T-helper 1 cell treated with Interleukin-12 subunit alpha and Interleukin-12 subunit beta and Interleukin-4 antibody, amounts not matched to agents 30 ng/mL and 1 ng/mL, for 36 hours (primary cell): ENCODE measurements around the gene LAMA3. TPM values are rescaled to one million over a fixed set of nuclear protein-coding genes. Genes with fewer than 3 reads are reported as not detected.

Source experiments
- intact Hi-C: fragments of 100-400 bp; cut with micrococcal nuclease; formaldehyde crosslinking; loops from one replicate; pipeline ENCODE4 v1.15.1; 2024
- total RNA-seq: library from RNA; stranded (reverse); gene quantifications from 2 replicates; pipeline ENCODE4 v1.2.3, GENCODE V29; 2022

The LAMA3 gene
- total RNA-seq, 1 donor from 2014 or later, result not detected

DNA sequence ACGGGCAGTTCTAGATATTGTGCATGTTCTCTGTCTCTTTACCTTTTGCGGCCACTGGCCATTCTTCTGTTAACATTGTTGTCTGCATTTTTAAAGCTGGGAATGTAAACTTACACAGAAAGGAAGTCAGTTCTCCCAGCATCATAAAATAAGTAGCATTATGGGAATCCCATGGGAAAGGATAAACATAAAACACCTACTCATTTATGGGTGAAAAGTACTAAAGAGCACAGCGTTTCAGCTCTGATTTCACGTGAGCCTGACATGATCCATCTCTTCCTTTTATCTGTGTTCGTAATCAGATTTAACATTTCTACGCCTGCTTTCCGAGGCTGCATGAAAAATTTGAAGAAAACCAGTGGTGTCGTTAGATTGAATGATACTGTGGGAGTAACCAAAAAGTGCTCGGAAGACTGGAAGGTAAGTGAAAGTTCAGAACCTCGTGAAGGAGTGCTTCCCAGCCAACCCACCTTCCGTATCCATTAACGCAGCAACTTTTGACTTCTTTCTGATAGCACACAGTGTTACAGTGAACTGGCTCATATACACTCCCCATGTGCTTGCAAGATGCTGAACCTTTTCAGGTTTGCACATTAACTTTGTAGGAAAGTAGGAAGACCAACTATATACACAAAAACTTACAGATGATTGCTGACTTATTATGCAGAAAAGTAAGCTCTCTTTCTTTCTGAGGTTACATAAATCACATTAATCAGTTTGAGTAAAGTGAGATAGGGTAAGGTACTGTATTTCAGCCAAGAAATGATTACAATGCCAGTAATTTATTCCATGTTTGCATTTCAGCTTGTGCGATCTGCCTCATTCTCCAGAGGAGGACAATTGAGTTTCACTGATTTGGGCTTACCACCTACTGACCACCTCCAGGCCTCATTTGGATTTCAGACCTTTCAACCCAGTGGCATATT is 238.8 kb downstream of the LAMA3 start:
- intact Hi-C loops, result no loop called here

DNA sequence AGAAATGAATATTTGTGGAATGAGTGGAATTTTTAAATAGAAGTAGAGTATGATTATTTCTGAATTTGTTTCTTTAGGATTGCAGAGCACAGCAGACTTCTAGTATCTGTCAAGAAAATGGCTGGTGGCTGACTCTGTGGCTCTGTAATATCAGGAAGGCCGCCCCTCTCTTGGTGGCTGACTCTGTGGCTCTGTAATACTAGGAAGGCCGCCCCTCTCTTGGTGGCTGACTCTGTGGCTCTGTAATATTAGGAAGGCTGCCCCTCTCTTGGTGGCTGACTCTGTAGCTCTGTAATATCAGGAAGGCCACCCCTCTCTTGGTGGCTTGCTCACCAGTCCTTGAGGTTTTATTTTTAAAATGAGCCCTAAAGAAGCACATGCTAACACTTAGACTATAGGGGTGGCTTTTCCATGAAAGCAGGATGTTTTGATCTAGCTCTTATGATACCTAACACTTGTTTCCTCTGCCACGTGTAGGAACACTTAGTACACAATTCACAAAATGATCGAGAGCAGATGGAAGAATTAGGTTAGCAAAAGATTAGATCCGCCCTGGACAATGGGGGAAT is 240.2 kb downstream of the LAMA3 start:
- intact Hi-C loops, result no loop called here

DNA sequence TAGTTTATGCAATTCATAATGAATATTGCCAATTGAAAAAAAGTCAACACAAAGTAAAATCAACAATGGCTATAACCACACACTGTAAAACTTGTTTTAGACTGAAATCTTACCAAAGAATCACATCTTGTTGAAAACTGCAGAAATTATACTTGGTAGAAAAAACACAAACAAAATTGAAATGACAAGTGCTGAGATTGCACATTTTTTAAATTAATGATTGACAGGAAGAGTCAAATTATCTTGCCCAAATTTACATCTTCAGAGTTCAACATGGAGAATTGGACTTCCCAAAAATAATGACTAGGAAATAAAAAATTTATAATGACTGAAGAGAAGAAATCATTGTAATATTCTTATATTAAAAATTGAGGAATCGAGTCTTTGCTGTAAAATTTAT is 240.7 kb downstream of the LAMA3 start:
- intact Hi-C loops, result no loop called here

DNA sequence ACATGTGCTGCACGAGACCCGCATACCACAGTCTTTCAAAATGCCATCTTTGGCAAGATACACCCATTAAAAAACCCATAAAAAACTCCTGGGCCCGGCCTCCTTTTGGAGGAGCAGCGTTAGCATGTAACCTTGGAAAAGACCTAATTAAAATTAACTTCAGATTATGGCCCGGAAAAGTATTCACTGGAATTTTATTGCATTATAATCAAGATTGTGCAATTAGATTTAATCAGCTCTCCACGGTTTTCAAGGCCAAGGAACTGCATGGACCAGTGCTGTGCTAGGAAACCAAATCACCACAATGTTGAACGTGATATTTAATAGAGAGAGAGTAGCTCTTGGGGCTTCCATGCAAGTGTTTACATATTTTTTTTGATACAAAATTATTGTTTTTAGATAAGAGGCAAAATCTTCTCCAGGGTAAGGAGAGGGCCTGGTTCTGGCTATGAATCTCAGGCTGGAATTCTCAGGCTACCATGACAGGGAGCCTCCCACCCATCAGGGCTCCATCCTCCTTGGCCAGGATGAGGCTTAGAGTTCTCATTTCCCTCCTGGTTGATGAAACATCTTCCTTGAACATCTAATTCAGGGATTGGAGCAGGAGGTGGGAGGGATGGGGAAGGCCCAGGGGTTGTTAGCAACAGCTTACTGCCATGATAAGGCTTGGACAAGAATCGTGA is 243.3 kb downstream of the LAMA3 start:
- intact Hi-C loops, result no loop called here

DNA sequence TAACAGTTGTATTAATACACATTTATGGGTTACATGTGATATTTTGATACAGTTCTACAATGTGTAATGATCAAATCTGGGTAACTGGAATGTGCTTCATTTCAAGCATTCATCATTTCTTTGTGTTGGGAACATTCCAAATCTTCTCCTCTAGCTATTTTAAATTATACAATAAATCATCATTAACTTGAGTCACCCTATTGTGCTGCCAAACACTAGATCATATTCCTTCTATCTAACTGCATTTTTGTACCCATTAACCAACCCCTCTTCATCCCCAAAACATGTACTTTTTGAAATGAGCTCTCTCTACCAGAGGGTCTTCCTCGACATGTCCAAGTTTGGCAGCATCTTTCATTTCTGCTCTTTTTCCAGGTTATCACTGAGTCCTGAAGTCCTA is 244.2 kb downstream of the LAMA3 start:
- intact Hi-C loops, result no loop called here

DNA sequence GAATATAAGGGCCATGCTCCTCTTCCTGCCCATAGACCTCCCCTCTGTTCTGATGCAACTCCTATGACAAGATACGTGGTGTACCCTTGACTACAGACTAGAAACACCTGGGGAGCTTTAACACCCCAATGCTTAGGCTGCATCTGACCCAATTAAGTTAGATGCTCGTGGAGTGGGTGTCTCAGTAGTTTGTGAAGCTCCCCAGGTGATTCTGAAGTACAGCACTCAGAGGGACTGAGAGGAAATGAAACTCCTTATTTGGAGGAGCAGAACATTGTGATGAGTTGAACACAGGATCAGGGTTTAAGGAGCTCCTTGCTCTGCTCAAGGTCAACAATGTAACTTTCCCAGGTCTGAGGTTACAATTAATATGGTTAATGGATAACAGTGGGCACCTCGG is 245.0 kb downstream of the LAMA3 start:
- intact Hi-C loops, result no loop called here

DNA sequence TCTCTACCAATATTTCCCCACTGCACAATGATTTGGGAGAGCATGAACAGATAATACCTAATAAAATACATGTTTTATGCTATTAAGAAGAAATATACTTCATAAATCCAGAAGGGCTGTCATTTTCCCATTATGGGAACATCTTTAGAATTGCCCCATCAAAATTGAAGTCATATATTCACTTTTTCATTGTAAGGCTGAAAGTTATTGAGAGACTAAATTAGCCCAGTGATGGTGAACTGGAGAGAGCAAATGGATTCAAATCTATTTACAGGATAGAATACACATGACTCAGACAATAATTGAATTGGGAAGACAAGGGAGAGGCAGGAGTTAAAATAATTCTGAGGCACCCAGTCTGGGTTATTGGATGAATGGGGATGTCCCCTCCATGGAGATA is 245.6 kb downstream of the LAMA3 start:
- intact Hi-C loops, result loop anchor here (5.0 kb wide), 1 partner anchor 142 kb away; no protein-coding TSS in a partner anchor

- intact Hi-C loops, result loop anchor here (5.0 kb wide), 1 partner anchor 141 kb away; no protein-coding TSS in a partner anchor
Measured at GRCh38 chr18:23935804-23936203, 246.6 kb downstream of the LAMA3 start.

- intact Hi-C loops, result loop anchor here (5.0 kb wide), 1 partner anchor 141 kb away; no protein-coding TSS in a partner anchor
Measured at GRCh38 chr18:23936381-23936958, 247.2 kb downstream of the LAMA3 start.

DNA sequence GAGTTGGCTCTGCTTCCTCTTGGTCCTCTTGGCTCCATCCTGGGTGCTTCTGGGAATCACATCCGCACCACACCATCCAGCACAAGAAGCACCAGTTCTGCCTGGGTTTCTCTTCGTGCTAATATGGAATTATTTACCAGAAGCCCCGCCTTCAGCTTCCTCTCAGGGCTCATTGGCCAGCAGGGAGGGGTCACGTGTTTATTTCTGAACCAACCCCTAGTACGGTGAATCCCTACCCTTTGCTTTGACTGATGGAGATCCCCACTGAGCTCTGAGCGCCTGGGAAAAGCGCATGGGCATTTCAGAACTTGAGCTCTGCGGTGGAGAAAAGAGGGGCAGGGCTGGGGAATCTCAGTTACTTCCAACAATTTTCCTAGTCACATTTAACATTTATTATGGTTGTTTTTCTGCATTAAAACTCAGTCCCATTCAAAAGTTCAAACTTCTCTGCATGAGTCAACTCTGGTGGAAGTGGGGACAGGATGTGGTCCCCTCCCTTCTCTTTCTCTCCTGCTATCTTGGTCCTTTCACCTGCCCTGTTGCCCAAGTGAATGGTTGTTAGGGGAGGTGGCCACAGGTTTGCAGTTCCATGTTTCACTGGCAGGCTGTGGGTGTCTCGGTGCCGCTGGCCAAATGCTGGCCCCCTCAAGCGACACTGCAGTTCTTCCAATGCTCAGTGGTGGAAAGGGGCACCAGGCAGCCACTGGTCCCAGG is 248.9 kb downstream of the LAMA3 start:
- intact Hi-C loops, result loop anchor here (2.0 to 5.0 kb wide), 3 partner anchors 17 to 139 kb away; no protein-coding TSS in a partner anchor

DNA sequence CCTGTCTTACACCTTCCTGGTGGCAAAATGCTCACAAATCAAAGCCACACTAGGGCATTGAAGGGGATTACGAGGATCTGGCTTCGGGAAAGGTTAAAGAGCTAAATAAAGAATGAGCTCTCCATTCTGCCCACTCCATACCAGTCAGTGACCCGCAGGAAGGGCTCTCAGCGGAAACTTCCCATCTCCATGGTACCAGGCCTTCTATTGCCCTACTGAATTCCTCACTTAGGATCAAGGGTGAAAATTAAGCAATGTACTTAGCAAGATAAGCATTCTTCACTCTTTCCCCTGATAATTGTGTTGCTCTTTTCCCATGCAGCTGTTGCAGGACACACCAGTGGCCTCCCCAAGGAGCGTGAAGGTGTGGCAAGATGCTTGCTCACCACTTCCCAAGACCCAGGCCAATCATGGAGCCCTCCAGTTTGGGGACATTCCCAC is 249.7 kb downstream of the LAMA3 start:
- intact Hi-C loops, result loop anchor here (2.0 to 5.0 kb wide), 3 partner anchors 16 to 138 kb away; no protein-coding TSS in a partner anchor

- intact Hi-C loops, result loop anchor here (2.0 to 5.0 kb wide), 3 partner anchors 15 to 138 kb away; no protein-coding TSS in a partner anchor
Measured at GRCh38 chr18:23939366-23939765, 250.1 kb downstream of the LAMA3 start.

DNA sequence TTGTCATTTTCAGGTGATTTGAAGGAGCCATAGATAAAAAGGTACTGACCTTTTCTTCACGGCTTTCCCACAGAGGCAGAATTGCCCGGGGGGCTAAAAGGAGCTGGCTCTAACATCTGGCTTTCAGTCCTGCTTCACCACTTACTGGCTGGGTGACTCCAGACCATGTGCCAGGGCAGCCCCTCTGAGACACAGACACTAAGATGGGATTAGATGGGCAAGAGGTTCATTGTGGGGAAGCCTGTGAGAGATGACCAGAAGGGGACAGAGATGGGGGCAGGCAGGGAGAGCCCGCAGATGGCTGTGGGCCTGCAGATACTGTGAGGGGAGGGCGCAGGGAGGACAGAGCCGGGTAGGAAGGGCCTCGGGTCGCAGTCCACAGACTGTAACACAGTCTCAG is 250.6 kb downstream of the LAMA3 start:
- intact Hi-C loops, result loop anchor here (2.0 to 5.0 kb wide), 3 partner anchors 15 to 137 kb away; no protein-coding TSS in a partner anchor

DNA sequence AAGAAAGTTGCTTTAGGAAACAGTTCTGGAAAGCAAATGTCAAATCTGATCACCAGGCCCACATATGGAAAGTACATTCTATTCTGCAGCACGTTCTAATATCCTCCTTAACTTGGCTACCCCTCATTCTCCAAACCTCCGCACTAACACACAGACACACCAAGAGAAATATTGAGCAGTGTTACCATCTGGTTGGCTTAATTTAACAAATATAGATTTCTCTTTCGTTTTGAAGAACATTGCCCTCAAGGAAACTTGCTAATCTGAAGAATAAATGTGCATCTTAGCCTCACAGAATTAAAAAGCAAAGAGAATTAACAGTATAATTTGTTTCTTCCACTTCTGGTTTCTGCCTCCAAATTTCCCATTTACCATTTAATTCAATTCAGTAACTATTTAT is 252.5 kb downstream of the LAMA3 start:
- intact Hi-C loops, result loop anchor here (2.0 kb wide), 1 partner anchor 51 kb away; no protein-coding TSS in a partner anchor

- intact Hi-C loops, result loop anchor here (2.0 kb wide), 1 partner anchor 50 kb away; no protein-coding TSS in a partner anchor
Measured at GRCh38 chr18:23943104-23943503, 253.9 kb downstream of the LAMA3 start.

DNA sequence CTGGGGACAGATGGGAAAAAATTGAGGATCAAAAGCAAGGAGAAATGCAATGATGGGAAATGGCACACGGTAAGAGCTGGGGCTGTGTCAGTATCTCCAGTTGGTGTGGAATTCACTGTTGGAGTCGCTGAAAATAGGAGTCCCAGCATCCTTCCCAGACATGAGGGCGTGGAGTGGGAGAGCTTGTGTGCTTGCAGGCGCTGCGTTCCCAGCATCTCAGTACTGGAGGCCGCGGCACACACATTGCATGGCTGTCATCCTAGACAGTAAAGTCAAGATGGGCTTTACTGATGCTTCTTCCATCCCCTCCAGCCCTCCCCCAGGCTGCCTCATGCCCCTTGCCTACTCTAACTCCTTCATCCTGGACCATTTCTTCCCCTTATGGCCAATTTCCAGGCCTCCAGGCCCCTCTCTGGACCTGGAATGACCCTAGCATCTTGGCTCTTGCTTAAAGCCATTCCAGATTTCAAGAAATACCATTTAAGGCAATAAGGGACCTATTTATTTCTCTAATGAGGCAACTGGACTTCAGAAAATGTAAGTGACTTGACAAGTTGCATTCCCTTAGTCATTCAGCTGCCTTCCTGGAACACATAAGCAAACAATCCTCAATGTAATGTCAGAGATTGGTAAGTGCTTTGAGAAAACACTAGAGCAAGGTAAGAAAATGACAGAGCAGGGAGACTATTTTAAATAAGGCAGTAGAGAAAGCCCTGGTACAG is 254.8 kb downstream of the LAMA3 start:
- intact Hi-C loops, result loop anchor here (2.0 kb wide), 1 partner anchor 49 kb away; no protein-coding TSS in a partner anchor

- intact Hi-C loops, result no loop called here
Measured at GRCh38 chr18:23945416-23946079, 256.3 kb downstream of the LAMA3 start.

- intact Hi-C loops, result no loop called here
Measured at GRCh38 chr18:23949863-23950262, 260.6 kb downstream of the LAMA3 start.

GRCh38 chr18:23950644-23951043 is 261.4 kb downstream of the LAMA3 start:
- intact Hi-C loops, result no loop called here
